ENCODE measurements around the gene COL20A1. TPM values are rescaled to one million over a fixed set of nuclear protein-coding genes. Genes with fewer than 3 reads are reported as not detected.

Gene COL20A1
- total and polyA plus RNA-seq, 4 donors = 0.06 to 0.09 TPM; not detected in 2

DNA sequence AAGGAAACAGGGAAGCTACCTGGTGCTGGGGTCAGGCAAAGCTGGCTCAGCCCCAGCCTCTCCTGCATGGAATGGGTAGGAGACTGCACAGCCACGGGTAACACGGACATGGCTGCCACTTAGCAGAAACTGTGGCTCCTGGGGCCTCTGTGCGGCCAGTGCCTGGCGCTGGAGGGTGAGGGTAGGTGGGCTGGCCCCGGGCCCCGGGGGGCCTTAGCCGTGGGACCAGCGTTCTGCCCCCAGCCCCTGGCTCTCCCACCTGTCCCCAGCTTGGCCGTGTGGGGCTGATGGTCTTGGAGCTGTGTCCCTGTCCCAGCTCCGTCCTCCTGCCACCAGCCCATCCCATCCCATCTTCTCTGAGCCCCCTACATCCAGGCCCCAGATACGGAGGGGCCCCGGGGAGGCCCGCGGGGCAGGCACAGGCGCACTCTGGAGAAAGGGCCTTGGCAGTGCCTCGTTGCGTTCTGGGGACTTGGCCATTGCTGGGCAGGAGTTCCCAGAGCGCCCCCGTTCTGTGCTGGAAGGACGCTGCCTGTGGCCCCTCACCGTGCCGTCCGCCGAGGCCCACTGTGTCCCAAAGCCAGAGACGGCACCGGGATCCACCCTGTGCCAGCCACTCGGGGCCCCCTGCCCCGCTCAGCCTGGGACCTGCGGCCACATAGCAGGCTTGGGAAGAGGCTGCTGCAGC lies 56.0 kb downstream of the COL20A1 start:
- ATAC-seq (ENCODE audit: insufficient read depth, low FRiP score) (no peak), DNase-seq (no peak)
- WGBS, 2 donors = 85 to 90% methylated on average over 28 to 29 of the region's 29 CpGs
- H3K4me1 ChIP-seq (ENCODE audit: control insufficient read depth in 5 of 5, insufficient read depth in 5 of 5, low read length in 5 of 5) = peaks cover 0 to 58% (median 7%) of the 10 kb centered on the region in 5 donors
- no peak overlapping the region for H3K9ac ChIP-seq (ENCODE audit: insufficient read depth in 1 of 2, low read length in 2 of 2)
- H3K9me3 ChIP-seq (ENCODE audit: control insufficient read depth in 4 of 4, insufficient read depth in 3 of 4, low read length in 3 of 4) = no peaks in the 10 kb centered on the region
- H3K36me3 ChIP-seq (ENCODE audit: control insufficient read depth in 4 of 4, insufficient read depth in 4 of 4, low read length in 4 of 4) = no peaks in the 10 kb centered on the region
- TF ChIP-seq, protein P1, sequence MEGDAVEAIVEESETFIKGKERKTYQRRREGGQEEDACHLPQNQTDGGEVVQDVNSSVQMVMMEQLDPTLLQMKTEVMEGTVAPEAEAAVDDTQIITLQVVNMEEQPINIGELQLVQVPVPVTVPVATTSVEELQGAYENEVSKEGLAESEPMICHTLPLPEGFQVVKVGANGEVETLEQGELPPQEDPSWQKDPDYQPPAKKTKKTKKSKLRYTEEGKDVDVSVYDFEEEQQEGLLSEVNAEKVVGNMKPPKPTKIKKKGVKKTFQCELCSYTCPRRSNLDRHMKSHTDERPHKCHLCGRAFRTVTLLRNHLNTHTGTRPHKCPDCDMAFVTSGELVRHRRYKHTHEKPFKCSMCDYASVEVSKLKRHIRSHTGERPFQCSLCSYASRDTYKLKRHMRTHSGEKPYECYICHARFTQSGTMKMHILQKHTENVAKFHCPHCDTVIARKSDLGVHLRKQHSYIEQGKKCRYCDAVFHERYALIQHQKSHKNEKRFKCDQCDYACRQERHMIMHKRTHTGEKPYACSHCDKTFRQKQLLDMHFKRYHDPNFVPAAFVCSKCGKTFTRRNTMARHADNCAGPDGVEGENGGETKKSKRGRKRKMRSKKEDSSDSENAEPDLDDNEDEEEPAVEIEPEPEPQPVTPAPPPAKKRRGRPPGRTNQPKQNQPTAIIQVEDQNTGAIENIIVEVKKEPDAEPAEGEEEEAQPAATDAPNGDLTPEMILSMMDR (IDR thresholded peaks at IDR 0.05; ENCODE audit: control extremely low read depth, extremely low read depth) = no peak
- no peak overlapping the region for H3K27ac ChIP-seq (ENCODE audit: low read depth in 1 of 2, low read length in 1 of 2)
- peaks cover 0 to 6% (median under 1%) of the 10 kb centered on the region in 3 donors for H3K27me3 ChIP-seq (ENCODE audit: control insufficient read depth in 3 of 3, insufficient read depth in 3 of 3, low read length in 2 of 3)
- H3K4me3 ChIP-seq = no peak overlapping the region

DNA sequence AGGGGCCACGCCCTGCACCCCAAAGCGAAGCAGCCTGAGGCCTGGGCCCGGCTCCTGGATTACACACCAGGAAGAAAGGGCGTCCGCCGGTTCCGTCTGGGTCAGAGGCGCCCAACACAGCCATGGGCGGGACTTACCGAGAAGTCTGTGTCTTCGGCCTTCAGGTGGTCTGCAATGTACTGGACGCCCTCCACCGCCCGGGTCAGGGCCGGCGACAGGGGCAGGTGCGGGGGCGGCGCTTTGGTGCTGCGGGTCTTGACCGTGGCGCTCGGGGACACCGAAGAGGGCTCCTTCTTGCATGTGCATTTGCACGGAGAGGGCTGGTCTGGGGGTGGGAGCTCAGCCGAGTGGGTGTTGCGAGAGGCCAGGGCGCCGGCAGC lies 56.5 kb downstream of the COL20A1 start:
- whole genome bisulfite sequencing, 2 donors = 89 to 94% methylated on average over 29 of the region's 29 CpGs
- no peaks in the 10 kb centered on the region for H3K9me3 ChIP-seq (ENCODE audit: control insufficient read depth in 4 of 4, insufficient read depth in 3 of 4, low read length in 3 of 4)
- ATAC-seq (ENCODE audit: insufficient read depth, low FRiP score) (no peak), DNase-seq (no peak)
- peaks cover 0 to 53% (median 7%) of the 10 kb centered on the region in 5 donors for H3K4me1 ChIP-seq (ENCODE audit: control insufficient read depth in 5 of 5, insufficient read depth in 5 of 5, low read length in 5 of 5)
- H3K36me3 ChIP-seq (ENCODE audit: control insufficient read depth in 4 of 4, insufficient read depth in 4 of 4, low read length in 4 of 4) = no peaks in the 10 kb centered on the region
- peaks cover 0 to 6% (median 0%) of the 10 kb centered on the region in 3 donors for H3K27me3 ChIP-seq (ENCODE audit: control insufficient read depth in 3 of 3, insufficient read depth in 3 of 3, low read length in 2 of 3)
- H3K27ac ChIP-seq (ENCODE audit: low read depth in 1 of 2, low read length in 1 of 2) = no peak overlapping the region
- H3K4me3 ChIP-seq = no peak overlapping the region
- H3K9ac ChIP-seq (ENCODE audit: insufficient read depth in 1 of 2, low read length in 2 of 2) = no peak overlapping the region
- TF ChIP-seq, protein P1 (IDR thresholded peaks at IDR 0.05; ENCODE audit: control extremely low read depth, extremely low read depth) = no peak

DNA sequence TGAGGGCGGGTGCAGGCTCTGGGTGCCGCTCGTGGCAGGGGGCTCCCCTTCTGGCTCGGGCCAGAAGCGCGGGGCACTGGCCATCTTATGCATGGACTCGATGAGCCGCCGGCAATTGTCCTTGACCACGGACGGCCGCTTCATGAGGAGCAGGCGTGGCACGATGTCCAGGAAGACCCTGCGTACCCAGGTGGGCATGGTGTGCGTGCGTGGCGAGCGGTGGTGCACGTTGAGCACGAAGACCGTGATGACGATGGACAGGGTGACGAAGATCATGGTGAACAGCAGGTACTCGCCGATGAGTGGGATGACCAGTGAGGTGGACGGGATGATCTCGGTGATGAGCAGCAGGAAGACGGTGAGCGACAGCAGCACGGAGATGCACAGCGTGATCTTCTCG lies 57.2 kb downstream of the COL20A1 start:
- no peaks in the 10 kb centered on the region for H3K9me3 ChIP-seq (ENCODE audit: control insufficient read depth in 4 of 4, insufficient read depth in 3 of 4, low read length in 3 of 4)
- H3K9ac ChIP-seq (ENCODE audit: insufficient read depth in 1 of 2, low read length in 2 of 2) = no peak overlapping the region
- no peak overlapping the region for H3K4me3 ChIP-seq
- TF ChIP-seq, protein P1 (IDR thresholded peaks at IDR 0.05; ENCODE audit: control extremely low read depth, extremely low read depth) = no peak
- ATAC-seq (ENCODE audit: insufficient read depth, low FRiP score) = no peak
- DNase-seq = no peak
- no peak overlapping the region for H3K27ac ChIP-seq (ENCODE audit: low read depth in 1 of 2, low read length in 1 of 2)
- peaks cover 0 to 46% (median 7%) of the 10 kb centered on the region in 5 donors for H3K4me1 ChIP-seq (ENCODE audit: control insufficient read depth in 5 of 5, insufficient read depth in 5 of 5, low read length in 5 of 5)
- H3K27me3 ChIP-seq (ENCODE audit: control insufficient read depth in 3 of 3, insufficient read depth in 3 of 3, low read length in 2 of 3) = peaks cover 0 to 8% (median 0%) of the 10 kb centered on the region in 3 donors
- no peaks in the 10 kb centered on the region for H3K36me3 ChIP-seq (ENCODE audit: control insufficient read depth in 4 of 4, insufficient read depth in 4 of 4, low read length in 4 of 4)
- 94 to 97% methylated on average over 33 of the region's 33 CpGs for WGBS, 2 donors
